Rectal smooth muscle tissue (tissue), 1 donor: Measurements from ENCODE around the gene DMD.
"Not testable (repeated sequence)": the region's sequence is repeated elsewhere in the genome, so short reads cannot be mapped to it uniquely, and the experiment has no call there.

ENCODE experiments used
- H3K27ac ChIP-seq: one replicate; pipeline ENCODE4 v1.7.0; 2013; ENCODE audit warnings: low read depth, low read length, inconsistent platforms
- H3K27me3 ChIP-seq: one replicate; pipeline ENCODE4 v1.7.0; 2013; ENCODE audit warnings: low read length; ENCODE audit not compliant: control insufficient read depth, insufficient read depth
- H3K36me3 ChIP-seq: one replicate; pipeline ENCODE4 v1.7.0; 2013; ENCODE audit warnings: low read length; ENCODE audit not compliant: control insufficient read depth, insufficient read depth
- H3K4me1 ChIP-seq: one replicate; pipeline ENCODE4 v1.7.0; 2013; ENCODE audit warnings: low read length; ENCODE audit not compliant: control insufficient read depth, insufficient read depth
- H3K4me3 ChIP-seq: one replicate; pipeline ENCODE4 v1.7.0; 2013; ENCODE audit warnings: low read length
- H3K9ac ChIP-seq: one replicate; pipeline ENCODE4 v1.7.0; 2013; ENCODE audit warnings: low read length

Gene DMD

GRCh38 chrX:32571579-32571978, 639.8 kb downstream of the DMD start:
- H3K4me3 ChIP-seq: no peak overlapping the region
- H3K9ac ChIP-seq: no peak overlapping the region
- H3K4me1 ChIP-seq: no peaks in the 10 kb centered on the region
- H3K27ac ChIP-seq: no peak overlapping the region
- H3K36me3 ChIP-seq: no peaks in the 10 kb centered on the region
- H3K27me3 ChIP-seq: no peaks in the 10 kb centered on the region

GRCh38 chrX:32562261-32562660, 649.1 kb downstream of the DMD start:
- no peak overlapping the region for H3K9ac ChIP-seq
- no peaks in the 10 kb centered on the region for H3K4me1 ChIP-seq
- H3K27ac ChIP-seq: no peak overlapping the region
- H3K36me3 ChIP-seq: no peaks in the 10 kb centered on the region
- H3K27me3 ChIP-seq: no peaks in the 10 kb centered on the region
- no peak overlapping the region for H3K4me3 ChIP-seq

GRCh38 chrX:32545101-32545500, 666.2 kb downstream of the DMD start:
- Histone ChIP-seq H3K4me1 (no peaks in the 10 kb centered on the region), H3K27ac (no peak overlapping the region), H3K27me3 (no peaks in the 10 kb centered on the region), H3K36me3 (no peaks in the 10 kb centered on the region), H3K4me3 (no peak overlapping the region), H3K9ac (no peak overlapping the region)

GRCh38 chrX:32538554-32538953, 672.8 kb downstream of the DMD start:
- H3K27me3 ChIP-seq: no peaks in the 10 kb centered on the region
- H3K4me3 ChIP-seq: no peak overlapping the region
- H3K27ac ChIP-seq: no peak overlapping the region

GRCh38 chrX:32533848-32534247, 677.5 kb downstream of the DMD start:
- Histone ChIP-seq H3K27me3 (no peaks in the 10 kb centered on the region), H3K27ac (no peak overlapping the region), H3K4me3 (no peak overlapping the region), H3K9ac (no peak overlapping the region), H3K36me3 (no peaks in the 10 kb centered on the region), H3K4me1 (no peaks in the 10 kb centered on the region)

More at GRCh38 chrX:32538554-32538953, 672.8 kb downstream of the DMD start:
- Histone ChIP-seq H3K4me1 (no peaks in the 10 kb centered on the region), H3K36me3 (no peaks in the 10 kb centered on the region), H3K9ac (no peak overlapping the region)

- Histone ChIP-seq H3K27ac (no peak overlapping the region), H3K4me3 (no peak overlapping the region), H3K9ac (no peak overlapping the region), H3K27me3 (no peaks in the 10 kb centered on the region), H3K4me1 (no peaks in the 10 kb centered on the region), H3K36me3 (no peaks in the 10 kb centered on the region)
Measured at GRCh38 chrX:32532262-32532661, 679.1 kb downstream of the DMD start.

GRCh38 chrX:32530802-32531403, 680.4 kb downstream of the DMD start:
- Histone ChIP-seq H3K4me1 (no peaks in the 10 kb centered on the region), H3K27ac (no peak overlapping the region), H3K36me3 (no peaks in the 10 kb centered on the region), H3K9ac (no peak overlapping the region), H3K27me3 (no peaks in the 10 kb centered on the region), H3K4me3 (no peak overlapping the region)

GRCh38 chrX:32528451-32528850, 682.9 kb downstream of the DMD start:
- not testable (repeated sequence) for H3K9ac ChIP-seq, H3K4me3 ChIP-seq, H3K36me3 ChIP-seq, H3K27ac ChIP-seq, H3K27me3 ChIP-seq, H3K4me1 ChIP-seq

GRCh38 chrX:32525234-32525633, 686.1 kb downstream of the DMD start:
- no peaks in the 10 kb centered on the region for H3K4me1 ChIP-seq
- H3K9ac ChIP-seq: no peak overlapping the region
- H3K27ac ChIP-seq: no peak overlapping the region

GRCh38 chrX:32524385-32524784, 687.0 kb downstream of the DMD start:
- H3K4me3 ChIP-seq: no peak overlapping the region
- H3K27me3 ChIP-seq: no peaks in the 10 kb centered on the region
- no peak overlapping the region for H3K9ac ChIP-seq
- no peaks in the 10 kb centered on the region for H3K4me1 ChIP-seq
- H3K27ac ChIP-seq: no peak overlapping the region
- H3K36me3 ChIP-seq: no peaks in the 10 kb centered on the region

More at GRCh38 chrX:32525234-32525633, 686.1 kb downstream of the DMD start:
- Histone ChIP-seq H3K36me3 (no peaks in the 10 kb centered on the region), H3K27me3 (no peaks in the 10 kb centered on the region), H3K4me3 (no peak overlapping the region)

- H3K4me1 ChIP-seq: no peaks in the 10 kb centered on the region
- no peak overlapping the region for H3K9ac ChIP-seq
- no peaks in the 10 kb centered on the region for H3K36me3 ChIP-seq
- no peak overlapping the region for H3K27ac ChIP-seq
- H3K27me3 ChIP-seq: no peaks in the 10 kb centered on the region
- H3K4me3 ChIP-seq: no peak overlapping the region
Measured at GRCh38 chrX:32520789-32521188, 690.6 kb downstream of the DMD start.

GRCh38 chrX:32514986-32515385, 696.4 kb downstream of the DMD start:
- Histone ChIP-seq H3K27me3 (no peaks in the 10 kb centered on the region), H3K4me3 (no peak overlapping the region), H3K36me3 (no peaks in the 10 kb centered on the region), H3K9ac (no peak overlapping the region), H3K4me1 (no peaks in the 10 kb centered on the region), H3K27ac (no peak overlapping the region)

- no peaks in the 10 kb centered on the region for H3K4me1 ChIP-seq
- H3K27me3 ChIP-seq: no peaks in the 10 kb centered on the region
- H3K4me3 ChIP-seq: no peak overlapping the region
- no peak overlapping the region for H3K9ac ChIP-seq
- H3K27ac ChIP-seq: no peak overlapping the region
- no peaks in the 10 kb centered on the region for H3K36me3 ChIP-seq
Measured at GRCh38 chrX:32501606-32502005, 709.7 kb downstream of the DMD start.
